WTC11 (cell line): Measurements from ENCODE around the gene GPR84. TPM values are rescaled to one million over a fixed set of nuclear protein-coding genes. Genes with fewer than 3 reads are reported as not detected.

Experiments
- ATAC-seq: fragments of 200-7000 bp; cut with Tn5 transposase; 2 replicates; pipeline ENCODE4 v1.10.0; 2021; ENCODE audit warnings: mild to moderate bottlenecking, moderate library complexity
- CTCF ChIA-PET: fragments of 300-600 bp; sonication (Branson Sonifier 250); formaldehyde crosslinking; loops from one replicate; lab custom pipeline; 2021; ENCODE audit warnings: antibody characterized with exemption; lab: Charles Lee
- POLR2A ChIA-PET: fragments of 350-600 bp; sonication (Branson Sonifier 250); formaldehyde crosslinking; loops from one replicate; lab custom pipeline; 2021; ENCODE audit warnings: antibody characterized with exemption; lab: Charles Lee
- DNase-seq: peaks from one replicate; pipeline ENCODE4 v3.0.0; 2021; ENCODE audit warnings: low spot score
- H3K27ac Mint-ChIP-seq: 2 replicates; pipeline ENCODE4 v1.8.0; 2021; ENCODE audit warnings: mixed read lengths
- H3K27me3 Mint-ChIP-seq: 2 replicates; pipeline ENCODE4 v1.8.0; 2021; ENCODE audit warnings: low read depth, mild to moderate bottlenecking, moderate library complexity, mixed read lengths
- H3K36me3 Mint-ChIP-seq: 2 replicates; pipeline ENCODE4 v1.8.0; 2021; ENCODE audit warnings: mixed read lengths
- H3K4me1 Mint-ChIP-seq: 2 replicates; pipeline ENCODE4 v1.8.0; 2022; ENCODE audit warnings: mixed read lengths
- H3K4me3 Mint-ChIP-seq: 2 replicates; pipeline ENCODE4 v1.8.0; 2021; ENCODE audit warnings: mild to moderate bottlenecking, moderate library complexity, mixed read lengths
- H3K9me3 Mint-ChIP-seq: 2 replicates; pipeline ENCODE4 v1.8.0; 2021; ENCODE audit warnings: mixed read lengths
- CTCF ChIP-seq: fragments of 200-600 bp; IDR thresholded peaks from 2 replicates; pipeline ENCODE4 v1.8.0; 2022; ENCODE audit warnings: antibody characterized with exemption
- EMX1 ChIP-seq: fragments of 250-450 bp; sonication (Bioruptor Pico); IDR thresholded peaks from 2 replicates; pipeline ENCODE4 v1.8.0; 2021; ENCODE audit warnings: mild to moderate bottlenecking
- MAX ChIP-seq: sonication (generic); formaldehyde crosslinking; IDR thresholded peaks from 2 replicates; pipeline ENCODE4 v1.8.0; 2022; ENCODE audit warnings: mild to moderate bottlenecking, missing genetic modification reagents
- SMAD4 ChIP-seq: sonication (generic); formaldehyde crosslinking; IDR thresholded peaks from 2 replicates; pipeline ENCODE4 v1.8.0; 2022; ENCODE audit warnings: mild to moderate bottlenecking, missing genetic modification reagents
- TP53 ChIP-seq: sonication (generic); formaldehyde crosslinking; IDR thresholded peaks from 2 replicates; pipeline ENCODE4 v1.8.1; 2023; ENCODE audit warnings: mild to moderate bottlenecking, missing genetic modification reagents
- total RNA-seq: library from RNA; stranded (reverse); gene quantifications from 3 replicates; pipeline ENCODE4 v1.2.3, GENCODE V29; 2021
- TF ChIP-seq, protein P1 (sequence below): sonication (generic); formaldehyde crosslinking; conservative IDR thresholded peaks from 2 replicates; pipeline ENCODE4 v1.8.1; 2022; ENCODE audit warnings: mild to moderate bottlenecking, missing genetic modification reagents
- TF ChIP-seq, protein P2 (sequence below): sonication (generic); formaldehyde crosslinking; IDR thresholded peaks from 2 replicates; pipeline ENCODE4 v1.8.0; 2023; ENCODE audit warnings: missing genetic modification reagents
- TF ChIP-seq, protein P3 (sequence below): sonication (generic); formaldehyde crosslinking; IDR thresholded peaks from 2 replicates; pipeline ENCODE4 v1.8.1; 2023; ENCODE audit warnings: mild to moderate bottlenecking, moderate library complexity, missing genetic modification reagents
- TF ChIP-seq, protein P4 (sequence below): fragments of 250-450 bp; sonication (Bioruptor Pico); IDR thresholded peaks from 2 replicates; pipeline ENCODE4 v1.9.0; 2021; ENCODE audit warnings: mild to moderate bottlenecking

The GPR84 gene
- total RNA-seq, 1 experiment from 2014 or later = 0.13 TPM

- POLR2A ChIA-PET = interaction anchor here (0.5 to 1.3 kb wide), 4 partner anchors 11 to 156 kb away, joined by 3 to 8 read pairs (median 4); no protein-coding TSS in a partner anchor
- Mint-ChIP-seq H3K27me3 (peaks cover 39% of the 10 kb centered on the region), H3K4me3 (peak overlapping the region; percentile 63)
- peak; percentile 89 for DNase-seq
- TF ChIP-seq CTCF = peak; percentile 98
- peak; percentile 44; the same call in 1 of the 2 replicates for TF ChIP-seq MAX (CRISPR knock-in tag)
- TF ChIP-seq, protein P1, sequence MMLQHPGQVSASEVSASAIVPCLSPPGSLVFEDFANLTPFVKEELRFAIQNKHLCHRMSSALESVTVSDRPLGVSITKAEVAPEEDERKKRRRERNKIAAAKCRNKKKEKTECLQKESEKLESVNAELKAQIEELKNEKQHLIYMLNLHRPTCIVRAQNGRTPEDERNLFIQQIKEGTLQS (CRISPR knock-in tag) = no peak
- TF ChIP-seq, all 79 proteins: peak for 2
- Mint-ChIP-seq H3K27ac (no peak overlapping the region), H3K36me3 (peaks cover 20% of the 10 kb centered on the region), H3K4me1 (peaks cover 24% of the 10 kb centered on the region), H3K9me3 (no peaks in the 10 kb centered on the region)
- peak; percentile 84 for ATAC-seq
- CTCF ChIA-PET = interaction anchor here (0.6 to 2.9 kb wide), 52 partner anchors 10 to 241 kb away, joined by 3 to 167 read pairs (median 5); partner anchors contain the start of genes COPZ1, GTSF1, NCKAP1L and NFE2
Measured at GRCh38 chr12:54370171-54370730, 6.0 kb upstream of the GPR84 start.

- Mint-ChIP-seq H3K27ac (no peak overlapping the region), H3K4me1 (peaks cover 24% of the 10 kb centered on the region), H3K4me3 (peak overlapping the region; percentile 75), H3K9me3 (no peaks in the 10 kb centered on the region), H3K36me3 (peaks cover 20% of the 10 kb centered on the region), H3K27me3 (peaks cover 42% of the 10 kb centered on the region)
- no peak for DNase-seq
- POLR2A ChIA-PET = interaction anchor here (1.3 kb wide), 1 partner anchor 18 kb away, joined by 8 read pairs; no protein-coding TSS in a partner anchor
- ATAC-seq = no peak
- TF ChIP-seq, protein P2, sequence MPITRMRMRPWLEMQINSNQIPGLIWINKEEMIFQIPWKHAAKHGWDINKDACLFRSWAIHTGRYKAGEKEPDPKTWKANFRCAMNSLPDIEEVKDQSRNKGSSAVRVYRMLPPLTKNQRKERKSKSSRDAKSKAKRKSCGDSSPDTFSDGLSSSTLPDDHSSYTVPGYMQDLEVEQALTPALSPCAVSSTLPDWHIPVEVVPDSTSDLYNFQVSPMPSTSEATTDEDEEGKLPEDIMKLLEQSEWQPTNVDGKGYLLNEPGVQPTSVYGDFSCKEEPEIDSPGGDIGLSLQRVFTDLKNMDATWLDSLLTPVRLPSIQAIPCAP (CRISPR knock-in tag) = no peak
- TF ChIP-seq EMX1 (CRISPR knock-in tag) (no peak), TP53 (CRISPR knock-in tag) (no peak)
- CTCF ChIA-PET = interaction anchor here (0.7 to 2.9 kb wide), 39 partner anchors 10 to 205 kb away, joined by 3 to 167 read pairs (median 7); partner anchors contain the start of genes COPZ1, GTSF1, NFE2 and ZNF385A
Measured at GRCh38 chr12:54369597-54370131, 5.4 kb upstream of the GPR84 start.

GRCh38 chr12:54368709-54369596, 4.7 kb upstream of the GPR84 start:
- peak; percentile 49 for ATAC-seq
- ChIA-PET CTCF (interaction anchor here (0.7 to 2.7 kb wide), 29 partner anchors 9 to 153 kb away, joined by 3 to 45 read pairs (median 5); partner anchors contain the start of genes CBX5, COPZ1 and NFE2), POLR2A (interaction anchor here (0.5 to 1.4 kb wide), 2 partner anchors 86 to 117 kb away, joined by 3 read pairs; no protein-coding TSS in a partner anchor)
- TF ChIP-seq, protein P1 (CRISPR knock-in tag) = no peak
- TF ChIP-seq, protein P3, sequence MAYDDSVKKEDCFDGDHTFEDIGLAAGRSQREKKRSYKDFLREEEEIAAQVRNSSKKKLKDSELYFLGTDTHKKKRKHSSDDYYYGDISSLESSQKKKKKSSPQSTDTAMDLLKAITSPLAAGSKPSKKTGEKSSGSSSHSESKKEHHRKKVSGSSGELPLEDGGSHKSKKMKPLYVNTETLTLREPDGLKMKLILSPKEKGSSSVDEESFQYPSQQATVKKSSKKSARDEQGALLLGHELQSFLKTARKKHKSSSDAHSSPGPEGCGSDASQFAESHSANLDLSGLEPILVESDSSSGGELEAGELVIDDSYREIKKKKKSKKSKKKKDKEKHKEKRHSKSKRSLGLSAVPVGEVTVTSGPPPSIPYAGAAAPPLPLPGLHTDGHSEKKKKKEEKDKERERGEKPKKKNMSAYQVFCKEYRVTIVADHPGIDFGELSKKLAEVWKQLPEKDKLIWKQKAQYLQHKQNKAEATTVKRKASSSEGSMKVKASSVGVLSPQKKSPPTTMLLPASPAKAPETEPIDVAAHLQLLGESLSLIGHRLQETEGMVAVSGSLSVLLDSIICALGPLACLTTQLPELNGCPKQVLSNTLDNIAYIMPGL (CRISPR knock-in tag) = peak; percentile 52; the same call in 1 of the 2 replicates
- TF ChIP-seq, protein P4, sequence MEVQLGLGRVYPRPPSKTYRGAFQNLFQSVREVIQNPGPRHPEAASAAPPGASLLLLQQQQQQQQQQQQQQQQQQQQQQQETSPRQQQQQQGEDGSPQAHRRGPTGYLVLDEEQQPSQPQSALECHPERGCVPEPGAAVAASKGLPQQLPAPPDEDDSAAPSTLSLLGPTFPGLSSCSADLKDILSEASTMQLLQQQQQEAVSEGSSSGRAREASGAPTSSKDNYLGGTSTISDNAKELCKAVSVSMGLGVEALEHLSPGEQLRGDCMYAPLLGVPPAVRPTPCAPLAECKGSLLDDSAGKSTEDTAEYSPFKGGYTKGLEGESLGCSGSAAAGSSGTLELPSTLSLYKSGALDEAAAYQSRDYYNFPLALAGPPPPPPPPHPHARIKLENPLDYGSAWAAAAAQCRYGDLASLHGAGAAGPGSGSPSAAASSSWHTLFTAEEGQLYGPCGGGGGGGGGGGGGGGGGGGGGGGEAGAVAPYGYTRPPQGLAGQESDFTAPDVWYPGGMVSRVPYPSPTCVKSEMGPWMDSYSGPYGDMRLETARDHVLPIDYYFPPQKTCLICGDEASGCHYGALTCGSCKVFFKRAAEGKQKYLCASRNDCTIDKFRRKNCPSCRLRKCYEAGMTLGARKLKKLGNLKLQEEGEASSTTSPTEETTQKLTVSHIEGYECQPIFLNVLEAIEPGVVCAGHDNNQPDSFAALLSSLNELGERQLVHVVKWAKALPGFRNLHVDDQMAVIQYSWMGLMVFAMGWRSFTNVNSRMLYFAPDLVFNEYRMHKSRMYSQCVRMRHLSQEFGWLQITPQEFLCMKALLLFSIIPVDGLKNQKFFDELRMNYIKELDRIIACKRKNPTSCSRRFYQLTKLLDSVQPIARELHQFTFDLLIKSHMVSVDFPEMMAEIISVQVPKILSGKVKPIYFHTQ (CRISPR knock-in tag) = 0 out of 2 replicates have a peak, but pooled peaks have one; percentile 13
- TF ChIP-seq SMAD4 (CRISPR knock-in tag) = no peak
- peak; percentile 73 for TF ChIP-seq CTCF
- Mint-ChIP-seq H3K27me3 (peaks cover 49% of the 10 kb centered on the region), H3K9me3 (no peaks in the 10 kb centered on the region), H3K4me1 (peaks cover 24% of the 10 kb centered on the region), H3K36me3 (peaks cover 20% of the 10 kb centered on the region), H3K27ac (no peak overlapping the region), H3K4me3 (peak overlapping the region; percentile 75)
- DNase-seq = peak; percentile 90
